Spinal cord (tissue), 10 donors: ENCODE measurements around the gene EYA2. TPM values are rescaled to one million over a fixed set of nuclear protein-coding genes. Genes with fewer than 3 reads are reported as not detected.
A peak's percentile ranks its signal among the peaks of the same experiment; 100 is the strongest.
"Not testable (repeated sequence)": the region's sequence is repeated elsewhere in the genome, so short reads cannot be mapped to it uniquely, and the experiment has no call there.

Source experiments
- DNase-seq, 6 donors: peaks; one replicate each; pipeline versions ENCODE4 v3.0.0 to v3.0.0-alpha.2; 2013 to 2015; ENCODE audit warnings: low spot score in 6 of 6, low read depth in 4 of 6
- H3K27ac ChIP-seq: one replicate; pipeline ENCODE4 v1.5.1; 2013; ENCODE audit warnings: low read depth, low read length, control low read depth
- H3K27me3 ChIP-seq: one replicate; pipeline ENCODE4 v1.6.1; 2013; ENCODE audit warnings: low read length; ENCODE audit not compliant: control insufficient read depth, insufficient read depth
- H3K36me3 ChIP-seq: one replicate; pipeline ENCODE4 v1.6.1; 2013; ENCODE audit warnings: low read length; ENCODE audit not compliant: control insufficient read depth, insufficient read depth
- H3K4me1 ChIP-seq: one replicate; pipeline ENCODE4 v1.6.1; 2013; ENCODE audit warnings: low read length; ENCODE audit not compliant: control insufficient read depth, insufficient read depth
- H3K4me3 ChIP-seq: one replicate; pipeline ENCODE4 v1.5.1; 2013; ENCODE audit warnings: low read depth, low read length, control low read depth
- H3K9me3 ChIP-seq: one replicate; pipeline ENCODE4 v1.6.1; 2013; ENCODE audit warnings: low read length; ENCODE audit not compliant: control insufficient read depth, insufficient read depth
- WGBS: methylation state at CpG from one replicate; pipeline ENCODE4 v1.1.5; 2013; ENCODE audit warnings: missing lambda C conversion rate; ENCODE audit not compliant: insufficient coverage; 5-methylcytosine and 5-hydroxymethylcytosine counted together
- polyA plus RNA-seq, 2 donors: library from polyadenylated mRNA; unstranded; fragments of 120-200 nt; gene quantifications; one replicate each; pipeline ENCODE4 v1.2.1, GENCODE V29; 2013; ENCODE audit not compliant: insufficient read length in 2 of 2
- total RNA-seq, 2 donors: library from RNA; depleted of rRNA in 1 of 2; stranded (reverse); fragments of 120-200 nt in 1 of 2; fragments of >200 nt in 1 of 2; gene quantifications; one replicate each; pipeline versions ENCODE4 v1.2.3 to v1.2.4, GENCODE V29; 2013 to 2014
- donor health status: healthy.

EYA2 gene
- total and polyA plus RNA-seq, 4 donors, result 10.7 to 32.7 (median 25.0) TPM

GRCh38 chr20:47201074-47201730 lies 306.6 kb downstream of the EYA2 start:
- Histone ChIP-seq H3K36me3 (no peaks in the 10 kb centered on the region), H3K9me3 (no peaks in the 10 kb centered on the region), H3K27me3 (no peaks in the 10 kb centered on the region), H3K27ac (no peak overlapping the region), H3K4me1 (peaks cover 3% of the 10 kb centered on the region), H3K4me3 (no peak overlapping the region)
- no peak for DNase-seq
- 82% methylated on average over 5 of the region's 9 CpGs for WGBS

GRCh38 chr20:47202733-47203667 lies 308.4 kb downstream of the EYA2 start:
- H3K36me3 ChIP-seq, result peaks cover 3% of the 10 kb centered on the region
- DNase-seq, result no peak
- no peaks in the 10 kb centered on the region for H3K4me1 ChIP-seq
- no peaks in the 10 kb centered on the region for H3K27me3 ChIP-seq
- no peaks in the 10 kb centered on the region for H3K9me3 ChIP-seq
- H3K4me3 ChIP-seq, result no peak overlapping the region
- H3K27ac ChIP-seq, result no peak overlapping the region
- 95% methylated on average over 6 of the region's 10 CpGs for WGBS

- no peaks in the 10 kb centered on the region for H3K4me1 ChIP-seq
- no peak overlapping the region for H3K27ac ChIP-seq
- H3K36me3 ChIP-seq, result peaks cover 13% of the 10 kb centered on the region
- WGBS, result 85% methylated on average over 9 of the region's 12 CpGs
- no peaks in the 10 kb centered on the region for H3K27me3 ChIP-seq
- H3K9me3 ChIP-seq, result no peaks in the 10 kb centered on the region
- no peak for DNase-seq
- H3K4me3 ChIP-seq, result no peak overlapping the region
These were observed 309.6 kb downstream of the EYA2 start for GRCh38 chr20:47204008-47204849.

- not testable (repeated sequence) for H3K9me3 ChIP-seq, DNase-seq, H3K27ac ChIP-seq, H3K4me1 ChIP-seq, H3K27me3 ChIP-seq, H3K4me3 ChIP-seq
- WGBS, result 100% methylated on average over 9 of the region's 11 CpGs
- peaks cover 16% of the 10 kb centered on the region for H3K36me3 ChIP-seq
These were observed 310.1 kb downstream of the EYA2 start for GRCh38 chr20:47204850-47205122.

- no peak overlapping the region for H3K27ac ChIP-seq
- peak in 3 of 6 donors; percentile 13 to 73 (median 62) for DNase-seq
- H3K27me3 ChIP-seq, result no peaks in the 10 kb centered on the region
- no peaks in the 10 kb centered on the region for H3K9me3 ChIP-seq
- H3K36me3 ChIP-seq, result peaks cover 24% of the 10 kb centered on the region
- no peak overlapping the region for H3K4me3 ChIP-seq
- 64% methylated on average over 9 of the region's 9 CpGs for WGBS
- H3K4me1 ChIP-seq, result no peaks in the 10 kb centered on the region
These were observed 311.0 kb downstream of the EYA2 start for GRCh38 chr20:47205577-47206123.

- H3K27ac ChIP-seq, DNase-seq, H3K27me3 ChIP-seq, H3K4me3 ChIP-seq, H3K9me3 ChIP-seq, H3K4me1 ChIP-seq: not testable (repeated sequence)
- H3K36me3 ChIP-seq, result peaks cover 30% of the 10 kb centered on the region
- 89% methylated on average over 7 of the region's 10 CpGs for WGBS
These were observed 311.9 kb downstream of the EYA2 start for GRCh38 chr20:47206552-47206951.

- no peak overlapping the region for H3K27ac ChIP-seq
- no peak overlapping the region for H3K4me3 ChIP-seq
- WGBS, result 74% methylated on average over 5 of the region's 9 CpGs
- peaks cover 35% of the 10 kb centered on the region for H3K36me3 ChIP-seq
- DNase-seq, result no peak
- H3K4me1 ChIP-seq, result no peaks in the 10 kb centered on the region
- H3K9me3 ChIP-seq, result no peaks in the 10 kb centered on the region
- H3K27me3 ChIP-seq, result no peaks in the 10 kb centered on the region
These were observed 312.5 kb downstream of the EYA2 start for GRCh38 chr20:47206962-47207641.

- Histone ChIP-seq H3K27me3 (no peaks in the 10 kb centered on the region), H3K36me3 (peaks cover 41% of the 10 kb centered on the region), H3K9me3 (no peaks in the 10 kb centered on the region), H3K4me3 (no peak overlapping the region), H3K4me1 (no peaks in the 10 kb centered on the region), H3K27ac (no peak overlapping the region)
- 93% methylated on average over 15 of the region's 18 CpGs for whole genome bisulfite sequencing
- DNase-seq, result no peak
These were observed 314.0 kb downstream of the EYA2 start for GRCh38 chr20:47208534-47209174.
